HG03045 (cell line): ENCODE measurements around the gene HJURP.
A peak's percentile ranks its signal among the peaks of the same experiment; 100 is the strongest.
"Not testable (repeated sequence)": the region's sequence is repeated elsewhere in the genome, so short reads cannot be mapped to it uniquely, and the experiment has no call there.

Experiments
- ATAC-seq: cut with Tn5 transposase; IDR thresholded peaks from one replicate; pipeline ENCODE4 v1.9.1; 2021; ENCODE audit warnings: mild to moderate bottlenecking, moderate library complexity; ENCODE audit not compliant: unreplicated experiment

HJURP gene

GRCh38 chr2:233854241-233854981 is at the start of gene HJURP:
HJURP (minus strand) TSS chr2:233854535; CDS start chr2:233854500, 35 bp downstream.
- ATAC-seq = peak; percentile 98

GRCh38 chr2:233901884-233902283 is 47.5 kb upstream of the HJURP start:
- no peak for ATAC-seq

GRCh38 chr2:233901367-233901766 is 47.0 kb upstream of the HJURP start:
- no peak for ATAC-seq

- not testable (repeated sequence) for ATAC-seq
These were observed 41.9 kb upstream of the HJURP start for GRCh38 chr2:233896253-233896652.

- no peak for ATAC-seq
These were observed 38.5 kb upstream of the HJURP start for GRCh38 chr2:233892793-233893192.

GRCh38 chr2:233882353-233882752 is 28.0 kb upstream of the HJURP start:
- ATAC-seq = no peak

DNA sequence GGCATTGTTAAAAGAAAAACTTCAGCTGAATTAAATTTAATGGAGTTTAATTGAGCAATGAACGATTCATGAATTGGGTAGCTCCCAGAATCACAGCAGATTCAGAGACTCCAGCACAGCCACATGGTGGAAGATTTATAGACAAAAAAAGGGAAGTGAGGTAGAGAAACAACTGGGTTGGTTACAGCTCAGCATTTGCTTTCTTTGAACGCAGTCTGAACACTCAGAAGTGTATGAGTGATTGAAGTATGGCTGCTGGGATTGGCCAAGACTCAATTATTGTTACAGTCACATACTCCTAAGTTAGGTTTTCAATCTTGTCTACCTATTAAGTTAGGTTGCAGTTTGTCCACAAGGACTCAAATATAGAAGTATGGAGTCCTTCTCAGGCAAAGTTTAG is 17.8 kb upstream of the HJURP start:
- not testable (repeated sequence) for ATAC-seq

GRCh38 chr2:233871432-233871831 is 17.1 kb upstream of the HJURP start:
- no peak for ATAC-seq

DNA sequence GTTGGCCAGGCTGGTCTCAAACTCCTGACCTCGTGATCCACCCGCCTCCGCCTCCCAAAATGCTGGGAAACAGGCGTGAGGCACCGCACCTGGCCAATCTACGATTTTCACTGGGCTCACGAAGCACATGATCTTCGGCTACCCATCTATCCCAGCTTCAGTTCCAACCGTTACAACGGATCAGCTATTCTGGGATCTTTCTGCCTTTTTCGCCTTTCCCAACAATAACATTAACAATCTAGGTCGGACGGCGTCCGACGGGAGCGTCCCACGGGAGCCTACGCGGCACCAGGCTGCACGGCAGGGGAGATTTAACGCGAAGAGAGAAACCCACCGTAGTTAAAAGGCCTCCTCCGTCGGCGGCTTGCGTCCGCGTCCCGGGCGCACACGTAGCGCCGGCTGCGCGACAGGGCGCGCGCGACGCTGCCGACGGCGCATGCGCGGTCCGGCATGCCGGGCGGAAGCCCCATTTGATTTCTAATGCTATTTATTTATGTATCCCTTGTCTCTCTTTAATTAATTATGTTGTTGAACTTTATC is 13.7 kb upstream of the HJURP start, which contains the start of gene MSL3B:
MSL3B (minus strand) TSS at position 394 of the 540 bp plus-strand sequence.
- peak; percentile 61 for ATAC-seq

DNA sequence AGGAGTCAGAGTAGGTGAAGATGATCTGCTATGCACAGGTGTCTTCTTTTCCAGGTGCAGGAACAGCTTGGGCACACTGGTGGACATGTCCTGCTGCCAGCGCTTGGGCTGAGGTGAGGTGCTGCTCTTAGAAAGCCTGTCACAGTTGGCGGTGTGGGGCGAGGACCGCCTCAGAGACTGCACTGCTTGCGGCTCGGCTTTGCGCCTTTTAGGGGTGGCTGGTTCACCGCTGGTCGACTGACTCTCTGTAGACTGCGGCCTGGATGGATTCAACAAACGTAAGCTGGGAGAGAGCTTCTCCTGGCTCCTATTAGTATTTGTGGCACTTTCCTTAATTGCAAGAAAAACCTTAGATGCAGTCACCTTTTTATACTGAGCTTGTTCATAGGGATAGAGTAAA is 12.1 kb upstream of the HJURP start:
- no peak for ATAC-seq

DNA sequence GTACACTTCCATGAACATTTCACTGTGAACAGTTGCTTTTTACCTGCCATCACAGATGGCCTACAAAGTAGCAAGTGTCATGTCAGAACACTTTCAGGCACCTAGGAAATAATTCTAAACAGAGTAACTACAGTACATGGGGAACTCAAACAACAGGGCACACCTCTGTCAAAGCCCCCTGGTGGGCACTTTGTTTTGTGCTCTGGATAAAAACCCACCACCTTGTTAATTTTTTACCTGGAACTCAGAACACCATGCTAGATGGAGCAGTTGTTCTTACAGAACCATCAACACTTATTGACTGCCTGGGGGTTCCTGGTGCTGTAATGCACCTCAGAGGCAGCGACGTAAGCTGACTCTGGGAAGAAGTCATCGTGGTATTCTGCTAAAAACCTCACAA is 11.5 kb upstream of the HJURP start:
- ATAC-seq = no peak

GRCh38 chr2:233862261-233862768 is 8.0 kb upstream of the HJURP start:
- no peak for ATAC-seq

DNA sequence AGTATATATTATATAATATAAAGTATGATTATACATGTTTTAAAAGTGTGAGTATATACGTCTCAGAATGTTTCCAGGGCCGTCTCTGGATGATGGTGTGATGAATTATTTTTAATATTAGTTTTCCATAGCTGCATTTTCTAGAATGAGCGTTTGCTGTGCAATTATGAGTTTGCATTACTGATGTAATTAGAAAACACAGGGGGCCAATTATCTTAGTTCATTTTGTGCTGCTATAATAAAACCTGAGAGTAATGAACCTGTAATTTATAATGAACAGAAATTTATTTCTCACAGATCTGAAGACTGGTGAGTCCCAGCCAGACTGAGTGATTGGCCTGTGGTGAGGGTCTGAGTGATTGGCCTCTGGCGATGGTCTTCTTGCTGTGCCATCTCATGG is 4.0 kb upstream of the HJURP start:
- ATAC-seq = no peak

DNA sequence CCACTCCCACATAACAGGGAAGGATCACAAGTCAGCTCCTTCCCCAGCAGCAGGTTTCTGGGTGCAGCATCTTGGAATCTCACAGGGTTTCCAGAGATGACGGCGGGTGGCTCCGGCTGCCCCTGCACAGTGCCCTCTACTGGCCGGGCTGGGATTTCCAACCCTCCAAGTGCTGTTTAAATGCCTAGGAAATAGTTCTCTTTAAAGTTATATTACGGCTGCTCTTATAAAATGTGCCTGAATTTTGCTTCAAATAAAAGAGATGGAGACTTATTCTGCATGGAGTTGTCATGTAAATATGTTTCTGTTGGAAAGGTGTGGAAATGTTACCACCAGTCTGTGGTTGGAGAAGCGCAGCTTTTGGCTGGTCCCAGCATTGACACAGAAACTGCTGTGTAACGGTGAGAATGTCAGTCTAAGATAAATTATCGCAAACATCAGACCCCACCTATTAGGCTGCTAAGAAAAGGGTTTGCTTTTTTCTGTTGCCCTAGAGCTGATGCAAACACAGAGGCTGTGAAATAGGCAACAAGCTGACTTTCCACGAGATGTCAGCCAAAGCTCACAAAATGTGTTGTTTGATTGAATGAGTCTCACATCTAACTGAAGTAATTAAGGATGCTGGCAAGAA is 3.3 kb upstream of the HJURP start:
- ATAC-seq = no peak

- ATAC-seq = no peak
These were observed 1.8 kb upstream of the HJURP start for GRCh38 chr2:233856184-233856583.

GRCh38 chr2:233855345-233855744 is 1.0 kb upstream of the HJURP start:
- ATAC-seq = no peak

DNA sequence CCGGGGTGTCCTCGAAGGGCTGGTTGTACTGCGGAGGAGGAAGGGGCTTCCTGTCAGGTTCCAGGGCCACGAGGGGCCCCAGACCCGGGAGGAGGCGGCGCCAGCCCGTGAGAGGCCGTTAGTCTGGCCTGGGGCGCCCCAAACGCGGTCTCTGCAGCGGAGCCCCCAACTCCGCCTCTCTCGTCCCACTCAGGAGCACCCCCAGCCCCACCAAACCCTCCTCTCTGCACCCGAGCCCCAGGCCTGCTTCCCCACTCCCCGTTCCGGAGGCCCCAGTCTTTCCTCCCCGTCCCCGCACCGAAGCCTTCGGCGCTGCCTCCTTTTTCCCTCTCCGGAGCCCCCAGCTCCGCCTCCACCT is 473 bp downstream of the HJURP start:
- ATAC-seq = no peak

DNA sequence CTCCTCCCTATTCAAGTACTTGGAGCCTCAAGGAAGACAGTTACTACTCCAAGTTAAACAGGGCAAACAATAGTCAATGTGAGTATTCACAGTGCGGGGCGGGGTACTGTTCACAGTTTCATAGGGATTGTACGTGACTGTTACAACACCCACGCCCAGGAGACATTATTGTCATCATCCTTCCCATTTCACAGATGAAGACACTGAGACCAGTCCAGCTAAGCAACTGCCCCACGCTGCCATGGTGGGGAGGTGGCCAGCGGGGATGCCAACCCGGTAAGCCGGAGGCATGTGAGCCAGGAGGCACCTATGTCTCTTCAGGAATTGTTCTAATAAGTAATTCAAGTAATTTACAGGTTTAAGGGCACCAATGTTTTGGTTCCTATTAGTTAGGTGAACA is 982 bp downstream of the HJURP start:
- no peak for ATAC-seq

DNA sequence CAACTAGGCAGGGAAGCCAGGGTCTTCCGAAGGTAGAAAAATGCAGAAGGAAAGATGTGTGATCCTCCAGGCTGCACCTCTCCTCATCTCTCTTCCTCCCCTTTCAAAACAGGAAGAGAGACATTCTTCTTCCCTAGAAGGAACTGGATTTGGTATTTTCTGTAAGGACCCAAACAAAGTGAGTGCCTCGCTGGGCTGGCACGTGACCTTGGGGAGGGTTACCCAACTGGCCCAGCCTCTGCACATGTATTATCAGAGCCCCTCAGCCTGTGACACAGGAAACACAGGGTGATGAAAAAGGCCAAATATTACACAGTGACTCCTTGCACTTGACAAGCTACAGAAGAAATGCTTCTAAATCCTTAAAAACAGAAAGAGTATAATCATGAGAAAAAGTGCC is 2.3 kb downstream of the HJURP start:
- ATAC-seq = no peak

- ATAC-seq = no peak
These were observed 3.2 kb downstream of the HJURP start for GRCh38 chr2:233851169-233851568.

DNA sequence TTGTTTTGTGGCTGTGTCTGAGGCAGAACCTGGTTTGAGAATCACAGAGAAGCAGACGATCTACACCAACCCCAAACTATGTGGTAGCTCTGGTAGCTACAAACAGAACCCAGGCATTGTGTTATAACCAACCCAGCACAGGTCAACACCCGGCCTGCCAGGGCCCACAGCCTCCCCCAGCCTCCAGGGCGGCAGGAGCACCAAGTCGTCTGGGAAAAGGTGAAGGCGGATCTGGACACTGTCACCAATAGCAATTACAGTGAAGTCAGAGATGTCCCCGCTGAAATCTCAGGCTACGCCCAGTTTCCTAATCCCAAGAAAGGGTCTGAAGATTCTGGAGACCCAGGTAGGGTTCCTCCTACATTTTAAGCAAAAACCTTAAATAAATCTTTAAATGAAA is 3.6 kb downstream of the HJURP start:
- ATAC-seq = no peak

- no peak for ATAC-seq
These were observed 4.6 kb downstream of the HJURP start for GRCh38 chr2:233849607-233850271.
